Measurements from ENCODE around the gene LDOC1.
A peak's percentile ranks its signal among the peaks of the same experiment; 100 is the strongest.
"Not testable (repeated sequence)": the region's sequence is repeated elsewhere in the genome, so short reads cannot be mapped to it uniquely, and the experiment has no call there.

The LDOC1 gene

DNA sequence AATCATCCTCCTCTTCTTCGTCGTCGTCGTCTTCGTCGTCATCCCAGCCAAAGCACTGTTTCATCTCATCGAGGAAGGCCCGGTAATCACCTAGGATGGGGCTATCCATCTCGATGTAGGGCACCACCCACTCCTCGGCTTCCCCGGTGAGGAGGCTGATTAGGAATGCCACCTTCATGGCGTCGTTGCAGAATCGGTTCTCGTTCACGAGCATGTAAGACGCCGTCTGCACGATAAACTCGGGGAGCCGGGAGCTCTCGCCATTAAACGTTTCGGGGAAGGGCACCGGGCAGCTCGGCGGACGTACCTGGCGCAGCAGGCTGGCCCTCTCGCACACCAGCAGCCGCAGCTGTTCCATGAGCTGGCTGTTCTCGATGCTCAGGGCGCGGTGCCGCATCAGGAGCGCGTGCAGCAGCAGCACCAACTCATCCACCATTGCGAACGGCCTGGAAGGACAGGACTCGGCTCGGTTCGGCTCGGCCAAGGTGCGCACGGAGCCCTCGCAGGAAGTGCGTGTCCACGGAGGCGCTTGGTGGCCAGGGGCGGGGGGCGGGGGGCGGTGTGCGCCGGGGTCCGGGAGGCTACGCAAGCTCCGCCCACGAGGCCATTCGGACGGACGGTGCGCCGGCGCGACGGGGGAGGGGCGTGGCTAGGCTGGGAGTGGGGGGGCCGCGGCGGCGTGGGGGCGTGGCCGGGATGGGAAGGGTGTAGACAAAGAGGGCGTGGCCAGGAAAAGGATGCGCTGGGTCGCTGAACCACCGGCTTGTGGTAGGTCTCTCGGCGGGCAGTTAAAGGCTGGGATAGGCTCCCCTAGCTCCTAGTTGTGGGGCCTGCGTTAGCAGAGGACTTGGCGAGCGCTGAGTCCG lies at the start of gene LDOC1:
Gene LDOC1 (minus strand): TSS at position 544 of the 866 bp plus-strand sequence. CDS start 108 bp downstream, at position 436.
- peak within 1 kb of the TSS; percentile 61 for H3K27ac ChIP-seq
- ChIA-PET POLR2A (ENCODE audit: low non-redundant PET) (interaction anchor here (0.8 kb wide), 1 partner anchor 61 kb away, joined by 4 read pairs; no protein-coding TSS in a partner anchor), CTCF (interaction anchor here (0.6 kb wide), 1 partner anchor 584 kb away, joined by 4 read pairs; no protein-coding TSS in a partner anchor)
- DNase-seq (ENCODE audit: low spot score): peak; percentile 81
- TF ChIP-seq, protein P1, sequence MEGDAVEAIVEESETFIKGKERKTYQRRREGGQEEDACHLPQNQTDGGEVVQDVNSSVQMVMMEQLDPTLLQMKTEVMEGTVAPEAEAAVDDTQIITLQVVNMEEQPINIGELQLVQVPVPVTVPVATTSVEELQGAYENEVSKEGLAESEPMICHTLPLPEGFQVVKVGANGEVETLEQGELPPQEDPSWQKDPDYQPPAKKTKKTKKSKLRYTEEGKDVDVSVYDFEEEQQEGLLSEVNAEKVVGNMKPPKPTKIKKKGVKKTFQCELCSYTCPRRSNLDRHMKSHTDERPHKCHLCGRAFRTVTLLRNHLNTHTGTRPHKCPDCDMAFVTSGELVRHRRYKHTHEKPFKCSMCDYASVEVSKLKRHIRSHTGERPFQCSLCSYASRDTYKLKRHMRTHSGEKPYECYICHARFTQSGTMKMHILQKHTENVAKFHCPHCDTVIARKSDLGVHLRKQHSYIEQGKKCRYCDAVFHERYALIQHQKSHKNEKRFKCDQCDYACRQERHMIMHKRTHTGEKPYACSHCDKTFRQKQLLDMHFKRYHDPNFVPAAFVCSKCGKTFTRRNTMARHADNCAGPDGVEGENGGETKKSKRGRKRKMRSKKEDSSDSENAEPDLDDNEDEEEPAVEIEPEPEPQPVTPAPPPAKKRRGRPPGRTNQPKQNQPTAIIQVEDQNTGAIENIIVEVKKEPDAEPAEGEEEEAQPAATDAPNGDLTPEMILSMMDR (conservative IDR thresholded peaks at IDR 0.05; ENCODE audit: low read depth): no peak

DNA sequence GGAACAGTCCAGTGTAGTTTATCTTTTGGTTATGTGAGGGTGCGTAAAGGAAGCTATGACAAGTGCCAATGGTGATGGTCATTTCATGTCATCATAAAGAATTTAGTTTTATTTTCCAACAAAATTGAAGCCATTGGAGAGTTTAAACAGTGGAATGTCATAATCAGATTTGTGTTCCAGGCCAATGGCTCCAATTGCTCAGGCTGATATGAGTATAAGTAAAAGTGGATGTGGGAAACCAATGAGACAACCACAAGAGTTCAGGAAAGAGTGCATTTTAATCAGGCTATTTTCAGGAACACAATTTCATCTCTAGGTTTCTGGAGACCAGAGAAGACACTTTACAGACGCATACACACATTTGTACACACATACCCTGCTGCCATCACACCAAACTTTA lies 44.7 kb upstream of the LDOC1 start:
- DNase-seq (ENCODE audit: low spot score): no peak
- H3K27ac ChIP-seq: no peak overlapping the region
- POLR2A ChIA-PET (ENCODE audit: low non-redundant PET): no interaction called here
- TF ChIP-seq, protein P1 (conservative IDR thresholded peaks at IDR 0.05; ENCODE audit: low read depth): no peak
- CTCF ChIA-PET: interaction anchor here (0.6 kb wide), 1 partner anchor 327 kb away, joined by 10 read pairs; no protein-coding TSS in a partner anchor

DNA sequence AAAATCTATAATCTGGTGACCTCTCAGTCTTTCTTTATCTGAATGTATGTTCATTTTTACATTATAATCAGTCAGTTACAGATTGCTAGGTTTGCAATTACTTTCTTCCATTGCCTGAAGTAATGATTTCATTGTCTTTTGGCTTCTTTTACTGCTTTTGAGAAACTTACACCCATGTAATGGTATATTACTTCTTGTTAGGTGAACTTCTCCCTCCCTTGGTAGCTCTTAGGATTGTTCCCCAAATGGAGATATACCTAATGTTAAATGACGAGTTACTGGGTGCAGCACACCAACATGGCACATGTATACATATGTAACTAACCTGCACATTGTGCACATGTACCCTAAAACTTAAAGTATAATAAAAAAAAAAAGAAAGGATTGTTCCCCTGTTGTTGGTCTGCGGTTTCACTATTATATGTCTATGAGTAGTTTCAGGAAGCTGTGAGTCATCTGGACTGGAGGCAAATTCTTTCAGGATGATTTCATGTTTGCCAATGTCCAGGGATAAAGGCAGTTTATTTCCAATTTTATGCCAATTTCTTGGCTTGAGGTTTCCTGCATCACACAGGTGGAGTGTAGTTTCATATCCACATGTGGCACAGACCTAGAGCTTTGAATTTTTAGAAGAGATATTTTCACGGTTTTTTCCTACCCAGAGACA lies 43.5 kb upstream of the LDOC1 start:
- TF ChIP-seq, protein P1 (conservative IDR thresholded peaks at IDR 0.05; ENCODE audit: low read depth): no peak
- ChIA-PET CTCF (no interaction called here), POLR2A (ENCODE audit: low non-redundant PET) (no interaction called here)
- peak; percentile 59 for DNase-seq (ENCODE audit: low spot score)
- H3K27ac ChIP-seq: no peak overlapping the region

DNA sequence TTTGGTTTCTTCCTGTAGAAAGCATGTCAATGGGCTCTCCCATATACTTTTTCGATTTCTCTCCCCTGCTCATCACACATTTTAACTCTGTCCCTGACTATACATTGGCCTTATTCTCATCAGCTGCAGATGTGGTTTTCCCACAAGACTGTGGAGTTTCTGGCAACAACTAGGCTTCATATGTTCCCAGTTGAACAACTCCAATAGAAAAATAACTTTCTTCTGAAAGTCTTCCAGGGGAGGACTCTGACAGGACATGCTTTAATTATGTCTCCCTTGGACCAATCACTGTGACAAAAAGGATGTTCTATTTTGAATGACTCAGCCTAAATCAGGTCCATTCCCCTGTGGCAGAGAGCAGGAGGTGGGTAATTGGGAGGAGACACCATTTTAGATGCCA lies 37.3 kb upstream of the LDOC1 start:
- ChIA-PET POLR2A (ENCODE audit: low non-redundant PET) (no interaction called here), CTCF (interaction anchor here (0.6 kb wide), 1 partner anchor 193 kb away, joined by 5 read pairs; no protein-coding TSS in a partner anchor)
- no peak overlapping the region for H3K27ac ChIP-seq
- TF ChIP-seq, protein P1 (conservative IDR thresholded peaks at IDR 0.05; ENCODE audit: low read depth): no peak
- no peak for DNase-seq (ENCODE audit: low spot score)

DNA sequence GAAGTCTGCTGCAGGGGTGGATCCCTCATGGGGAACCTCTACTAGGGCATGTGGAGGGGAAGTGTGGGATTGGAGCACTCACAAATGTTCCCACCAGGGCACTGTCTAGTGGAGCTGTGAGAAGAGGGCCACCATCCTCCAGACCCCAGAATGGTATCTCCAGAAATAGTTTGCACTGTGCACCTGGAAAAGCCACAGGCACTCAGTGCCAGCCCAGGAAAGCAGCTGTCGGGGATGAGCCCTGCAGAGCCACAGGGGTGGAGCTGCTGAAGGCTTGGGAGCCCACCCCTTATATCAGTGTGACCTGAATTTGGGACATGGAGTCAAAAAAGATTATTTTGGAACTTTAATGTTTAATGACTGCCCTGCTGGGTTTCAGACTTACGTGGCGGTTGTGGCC lies 25.0 kb upstream of the LDOC1 start:
- ChIA-PET CTCF (no interaction called here), POLR2A (ENCODE audit: low non-redundant PET) (no interaction called here)
- no peak overlapping the region for H3K27ac ChIP-seq
- TF ChIP-seq, protein P1 (conservative IDR thresholded peaks at IDR 0.05; ENCODE audit: low read depth): no peak
- DNase-seq (ENCODE audit: low spot score): no peak

DNA sequence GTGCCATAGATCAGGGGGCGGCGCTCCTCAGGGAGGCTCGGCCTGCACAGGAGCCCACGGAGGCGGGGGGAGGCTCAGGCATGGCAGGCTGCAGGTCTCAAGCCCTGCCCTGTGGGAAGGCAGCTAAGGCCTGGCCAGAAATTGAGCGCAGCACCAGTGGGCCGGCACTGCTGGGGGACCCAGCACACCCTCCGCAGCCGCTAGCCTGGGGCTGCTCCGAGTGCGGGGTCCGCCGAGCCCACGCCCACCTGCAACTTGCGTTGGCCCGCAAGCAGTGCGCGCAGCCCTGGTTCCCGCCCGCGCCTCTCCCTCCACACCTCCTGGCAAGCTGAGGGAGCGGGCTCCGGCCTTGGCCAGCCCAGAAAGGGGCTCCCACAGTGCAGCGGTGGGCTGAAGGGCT lies 11.6 kb upstream of the LDOC1 start:
- CTCF ChIA-PET; POLR2A ChIA-PET (ENCODE audit: low non-redundant PET); DNase-seq (ENCODE audit: low spot score); H3K27ac ChIP-seq: not testable (repeated sequence)

DNA sequence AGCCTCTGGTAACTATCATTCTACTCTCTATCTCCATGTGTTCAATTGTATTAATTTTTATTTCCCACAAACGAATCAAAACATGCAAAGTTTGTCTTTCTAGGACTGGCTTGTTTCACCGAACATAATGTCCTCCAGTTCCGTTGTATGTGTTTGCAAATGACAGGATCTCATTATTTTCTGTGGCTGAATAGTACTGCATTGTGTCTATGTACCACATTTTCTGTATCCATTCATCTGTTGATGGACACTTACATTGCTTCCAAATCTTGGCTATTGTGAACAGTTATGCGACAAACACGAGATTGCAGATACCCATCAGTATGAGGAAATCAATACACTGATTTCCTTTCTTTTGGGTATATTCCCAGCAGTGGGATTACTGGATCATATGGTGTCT lies 8.4 kb upstream of the LDOC1 start:
- ChIA-PET POLR2A (ENCODE audit: low non-redundant PET) (no interaction called here), CTCF (no interaction called here)
- TF ChIP-seq, protein P1 (conservative IDR thresholded peaks at IDR 0.05; ENCODE audit: low read depth): no peak
- no peak overlapping the region for H3K27ac ChIP-seq
- DNase-seq (ENCODE audit: low spot score): no peak

Measured in RWPE1 (cell line).